ENCODE data around the gene TYR.
A peak's percentile ranks its signal among the peaks of the same experiment; 100 is the strongest.
"Not testable (repeated sequence)": the region's sequence is repeated elsewhere in the genome, so short reads cannot be mapped to it uniquely, and the experiment has no call there.

The TYR gene

DNA sequence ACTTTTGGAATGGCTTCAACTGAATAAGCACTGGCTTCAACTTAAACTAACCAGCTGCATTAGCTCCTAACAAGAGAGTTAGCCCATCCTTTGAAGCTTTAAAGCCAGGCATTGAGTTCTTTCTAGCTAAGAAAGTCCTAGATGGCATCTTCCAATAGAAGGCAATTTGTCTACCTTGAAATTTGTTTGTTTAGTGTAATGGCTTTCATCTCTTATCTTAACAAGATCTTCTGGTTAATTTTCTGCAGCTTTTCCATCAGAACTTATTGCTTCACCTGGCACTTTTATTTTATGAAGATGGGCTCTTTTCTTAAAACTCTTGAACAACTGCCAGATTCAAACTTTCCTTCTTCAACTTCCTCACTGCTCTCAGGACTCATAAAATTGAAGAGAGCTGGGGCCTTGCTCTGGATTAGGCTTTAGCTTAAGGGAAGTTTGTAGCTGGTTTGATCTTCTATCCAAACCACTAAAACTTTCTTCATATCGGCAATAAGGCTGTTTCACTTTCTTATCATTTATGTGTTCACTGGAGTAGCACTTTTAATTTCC lies 94.9 kb downstream of the TYR start:
- DNase-seq: not testable (repeated sequence)

GRCh38 chr11:89273220-89273619 lies 95.5 kb downstream of the TYR start:
- DNase-seq: not testable (repeated sequence)

DNA sequence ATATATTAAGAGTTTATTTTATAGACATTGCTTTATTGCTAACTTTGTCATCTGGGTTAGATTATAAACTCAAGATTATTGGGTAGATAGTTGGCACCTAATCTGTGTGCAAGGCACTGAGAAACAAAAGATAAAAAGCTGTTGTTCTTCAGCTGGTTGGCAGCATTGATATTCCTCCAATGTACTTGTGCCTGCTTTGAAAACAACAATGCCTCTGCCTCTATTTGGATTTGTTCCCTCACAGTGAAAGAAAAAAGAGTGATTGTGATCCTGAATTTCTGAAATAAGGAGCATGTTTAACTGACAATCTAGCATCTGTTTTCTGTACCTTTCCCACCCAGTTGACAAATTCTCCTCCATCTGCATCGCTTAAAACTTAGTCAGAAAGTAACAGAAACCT lies 98.3 kb downstream of the TYR start:
- no peak for DNase-seq

GRCh38 chr11:89279176-89279575 lies 101.5 kb downstream of the TYR start:
- no peak for DNase-seq

DNA sequence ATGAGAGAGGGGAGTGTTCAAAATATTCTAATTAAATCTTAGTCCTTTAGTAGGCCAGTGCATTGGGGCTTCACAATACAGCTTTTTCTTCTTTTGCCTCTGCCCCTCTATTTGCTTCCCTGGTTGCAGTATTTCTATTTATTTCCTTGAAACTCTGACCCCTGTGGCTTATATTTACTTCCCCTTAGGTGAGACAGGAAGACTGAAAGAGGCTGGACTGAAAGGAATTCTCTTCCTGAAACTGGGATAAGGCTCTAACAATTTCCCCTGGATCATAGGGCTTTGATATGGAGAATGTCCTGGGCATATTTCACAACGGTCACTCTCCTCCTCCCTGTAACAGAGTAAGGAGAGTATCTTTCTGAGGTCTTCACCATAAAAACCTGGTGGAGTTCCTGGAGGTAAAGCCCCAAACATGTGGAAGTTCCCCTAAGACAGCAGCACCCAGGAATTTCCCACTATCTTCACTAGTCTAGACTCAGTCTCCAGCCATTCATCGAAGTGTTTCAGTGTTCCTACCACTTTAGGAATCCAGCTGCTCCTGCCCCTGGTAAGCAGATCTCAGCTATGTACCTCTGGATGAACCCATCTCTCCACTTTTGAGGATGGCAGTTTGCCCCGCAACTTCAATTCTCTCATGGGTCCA lies 103.5 kb downstream of the TYR start:
- DNase-seq: not testable (repeated sequence)

GRCh38 chr11:89286601-89287000 lies 108.9 kb downstream of the TYR start:
- DNase-seq: not testable (repeated sequence)

DNA sequence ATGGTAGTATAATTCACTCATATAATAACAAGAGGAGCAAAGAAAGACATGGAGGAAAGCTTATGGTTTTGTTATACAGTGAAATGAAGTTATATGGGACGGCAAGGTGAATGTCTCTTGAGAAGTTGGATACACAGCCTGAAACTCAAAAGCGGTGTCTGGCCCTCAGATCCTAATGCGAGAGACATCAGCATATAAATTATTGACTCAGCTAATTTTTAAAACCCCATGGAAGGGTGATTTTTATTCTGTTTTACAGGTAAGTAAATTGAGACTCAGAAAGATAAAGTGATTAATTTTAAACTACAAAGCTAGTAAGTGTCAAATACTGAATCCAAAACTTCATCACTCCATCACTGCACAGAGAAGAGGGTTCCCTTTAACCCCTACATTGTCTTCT lies 110.3 kb downstream of the TYR start:
- DNase-seq: not testable (repeated sequence)

DNA sequence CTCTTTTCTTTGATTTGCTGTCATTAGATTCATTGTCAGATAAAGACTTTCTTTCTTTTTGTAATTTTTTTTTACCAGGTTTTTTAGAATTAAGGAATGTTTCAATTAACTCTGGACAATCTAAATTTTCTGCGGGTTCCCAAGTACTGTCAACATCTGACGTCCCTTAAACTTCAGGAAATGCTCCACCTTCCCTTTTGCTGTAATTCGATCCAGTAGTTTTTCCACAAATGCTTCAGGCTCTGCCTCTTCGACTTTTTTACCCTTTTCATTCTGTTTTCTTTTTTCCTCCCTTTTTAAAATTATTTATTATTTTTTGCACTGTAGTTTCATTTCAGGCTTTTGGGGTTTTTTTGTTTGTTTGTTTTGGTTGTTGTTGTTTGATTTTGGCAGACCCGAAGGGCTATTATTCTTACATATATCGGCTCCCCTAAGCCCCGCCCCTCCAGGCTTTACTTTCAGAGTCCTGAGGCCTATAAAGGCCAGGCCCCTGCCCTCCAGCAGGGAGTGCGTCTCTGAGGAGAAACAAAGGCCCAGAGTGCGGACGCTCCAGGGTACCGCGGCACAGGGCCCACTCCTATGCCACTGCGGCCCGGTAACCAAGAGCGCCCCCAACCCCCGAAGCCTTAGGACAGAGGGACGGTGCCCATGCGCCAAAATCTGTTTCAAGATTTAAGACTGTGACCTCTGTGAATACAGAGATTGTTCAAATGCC lies 116.4 kb downstream of the TYR start:
- no peak for DNase-seq

- not testable (repeated sequence) for DNase-seq
Observed at GRCh38 chr11:89295023-89295422, 117.3 kb downstream of the TYR start.

DNA sequence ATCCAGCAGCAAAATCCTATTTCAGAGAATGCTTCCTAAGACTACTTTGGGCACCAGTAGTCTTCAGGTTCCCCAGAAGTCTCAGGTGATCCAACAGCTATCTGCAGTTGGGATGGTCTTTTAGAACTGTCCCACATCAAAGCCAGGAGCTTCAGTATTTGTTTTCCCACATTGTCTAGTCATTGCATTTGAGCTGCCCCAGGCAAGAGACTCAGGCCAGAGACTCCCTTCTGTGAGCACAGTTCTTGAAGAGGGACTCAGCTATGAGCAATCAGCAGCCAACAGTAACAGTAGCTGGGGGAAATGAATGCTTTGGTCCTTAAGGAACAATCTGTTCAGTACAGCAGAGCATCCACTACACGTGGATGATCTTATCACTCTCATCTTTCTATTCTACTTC lies 125.4 kb downstream of the TYR start:
- not testable (repeated sequence) for DNase-seq

DNA sequence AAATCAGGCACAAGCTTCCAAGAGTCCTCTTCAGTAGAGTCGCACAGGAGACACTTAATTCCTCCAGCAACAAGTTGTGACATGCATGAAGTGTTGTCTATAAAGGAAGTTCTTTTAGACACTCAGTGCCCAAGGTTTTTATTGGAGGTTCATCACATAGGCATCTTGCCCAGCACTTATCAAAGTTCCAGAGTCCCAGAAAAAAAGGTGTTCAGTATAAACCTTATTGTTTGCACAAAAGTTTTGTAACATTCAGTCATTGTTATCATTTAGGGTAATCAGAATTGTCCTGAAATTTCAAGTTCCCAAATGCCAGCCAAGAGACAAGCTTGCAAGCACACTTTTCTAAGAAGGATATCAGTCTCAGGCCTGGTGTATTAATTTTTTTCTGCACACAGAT lies 130.6 kb downstream of the TYR start:
- not testable (repeated sequence) for DNase-seq

DNA sequence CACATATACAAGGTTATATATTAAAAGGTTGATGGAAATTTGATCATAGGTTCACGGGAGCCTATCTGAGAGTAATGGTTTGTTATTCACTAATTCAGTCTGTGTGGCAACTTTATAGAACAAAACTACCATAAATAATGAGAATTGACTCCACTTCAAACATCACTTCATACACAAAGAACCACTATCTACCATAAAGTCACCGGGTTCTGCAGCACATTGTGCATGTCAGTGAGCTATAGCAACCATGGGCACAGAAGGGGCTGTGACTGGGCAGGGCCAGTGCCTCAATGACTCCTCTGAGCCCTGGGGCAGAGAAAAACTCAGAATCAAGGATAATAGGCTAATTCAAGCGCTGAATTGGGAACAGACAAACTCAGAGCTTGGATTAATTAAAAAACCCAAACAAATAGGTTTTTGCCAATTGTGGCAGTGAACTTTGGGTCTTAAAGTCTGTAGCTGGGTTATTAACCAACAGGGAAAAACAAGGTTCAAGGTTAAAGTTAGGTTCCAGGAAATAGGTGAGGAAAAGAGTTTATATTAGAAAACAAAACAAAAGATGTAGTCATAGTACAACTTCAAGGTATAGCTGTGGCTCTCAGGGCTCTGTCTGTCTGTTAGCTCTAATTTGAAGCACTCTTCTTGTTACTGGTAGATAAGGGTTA lies 131.8 kb downstream of the TYR start:
- DNase-seq: not testable (repeated sequence)

DNA sequence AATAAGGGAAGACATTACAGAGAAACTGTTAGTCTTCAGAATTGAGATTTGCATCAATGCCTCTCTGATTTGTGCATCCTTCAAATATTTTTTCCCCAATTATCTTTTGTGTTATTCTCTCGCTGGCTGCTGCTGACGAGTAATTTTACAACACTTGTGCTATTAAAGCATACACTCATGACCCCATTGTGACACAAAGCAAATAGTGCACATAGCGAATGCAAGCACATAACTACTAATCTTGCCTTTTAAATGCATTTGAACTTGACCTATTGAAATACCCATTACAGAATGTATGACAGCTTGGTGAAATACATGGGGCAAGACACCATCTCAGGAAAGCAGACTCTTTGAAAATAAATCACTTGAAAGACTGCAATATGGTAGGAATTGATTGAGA lies 132.9 kb downstream of the TYR start:
- DNase-seq: not testable (repeated sequence)

DNA sequence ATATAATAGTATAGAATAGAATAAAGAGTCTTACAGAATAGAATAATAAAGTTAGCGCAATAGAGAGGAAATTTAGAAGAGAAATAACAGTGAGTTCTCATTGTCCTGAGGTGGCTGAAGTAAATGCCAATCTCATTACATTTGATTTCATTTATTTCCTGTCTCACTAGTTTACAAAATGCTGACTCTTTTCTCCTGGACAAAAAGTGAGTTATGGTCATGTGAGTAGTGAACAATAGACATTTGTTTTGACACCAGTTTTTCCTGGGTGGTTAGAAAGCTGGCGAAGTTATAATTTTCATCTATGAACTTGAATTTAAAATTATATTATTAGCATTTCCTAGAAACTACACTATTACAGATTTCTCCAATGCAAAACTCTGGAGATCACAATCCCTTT lies 143.7 kb downstream of the TYR start:
- DNase-seq: no peak

DNA sequence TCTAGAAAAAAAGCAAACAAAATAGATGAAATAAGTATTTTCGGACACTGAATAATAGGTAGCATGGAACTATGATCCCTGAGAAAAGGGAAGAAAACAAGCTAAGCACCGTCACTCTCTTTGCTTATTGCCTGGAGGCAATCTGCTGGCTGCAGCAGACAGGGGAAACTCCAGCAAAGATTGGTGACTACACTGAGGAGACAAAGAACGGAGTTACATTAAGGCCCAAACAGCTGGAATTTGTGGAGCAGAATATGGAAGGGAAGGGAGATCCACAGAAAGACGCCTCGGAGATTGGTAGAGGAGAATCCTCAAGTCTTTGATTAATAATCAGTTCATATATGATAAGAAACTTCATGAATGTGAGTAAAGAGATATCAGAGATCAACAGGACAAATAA lies 150.2 kb downstream of the TYR start:
- no peak for DNase-seq

- DNase-seq: not testable (repeated sequence)
Observed at GRCh38 chr11:89331940-89332339, 154.3 kb downstream of the TYR start.

DNA sequence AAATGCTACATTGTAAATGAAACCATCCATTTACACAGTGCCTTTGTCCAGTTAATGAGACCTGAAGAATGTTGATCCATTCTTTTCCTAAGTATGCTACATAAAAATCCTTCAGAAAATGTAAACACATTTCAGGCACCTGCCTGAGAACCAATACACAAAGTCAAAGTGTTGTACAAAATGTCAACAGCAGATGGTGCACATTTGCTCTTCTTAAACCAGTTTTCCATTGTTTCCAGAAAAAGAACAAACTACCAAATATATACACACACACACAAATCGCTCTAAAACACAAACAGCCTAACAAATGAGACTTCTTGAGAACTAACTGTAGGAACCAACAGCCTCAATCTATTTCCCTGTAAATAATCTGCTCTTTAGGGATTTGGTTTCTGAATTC lies 156.0 kb downstream of the TYR start:
- DNase-seq: peak; percentile 0

DNA sequence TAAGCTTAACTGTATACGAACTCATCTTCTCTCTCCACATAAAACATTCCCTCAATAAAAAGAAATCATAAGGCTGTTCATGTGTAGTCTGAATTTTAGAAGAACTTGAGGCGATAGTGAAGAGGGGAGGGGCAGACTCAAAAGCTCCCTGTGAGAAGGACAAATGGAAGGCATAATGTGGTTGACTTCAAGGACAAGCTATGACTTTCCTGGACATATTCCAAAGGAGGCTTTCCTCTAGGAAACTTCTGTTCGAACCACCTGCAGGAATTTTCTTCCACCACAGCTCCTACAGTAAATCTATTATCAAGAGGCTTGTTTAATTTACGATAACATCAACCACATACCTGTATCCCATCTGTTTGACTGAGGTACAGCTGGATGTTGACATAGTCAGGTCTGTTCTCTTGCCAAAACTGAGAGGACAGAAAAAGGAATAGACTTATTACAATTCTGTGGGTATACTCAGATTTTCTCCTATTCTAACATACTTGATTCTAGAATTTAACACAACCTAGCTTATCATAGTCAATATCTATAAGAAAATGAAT lies 159.5 kb downstream of the TYR start:
- DNase-seq: not testable (repeated sequence)

GRCh38 chr11:89338073-89338472 lies 160.4 kb downstream of the TYR start:
- DNase-seq: not testable (repeated sequence)

GRCh38 chr11:89340450-89340849 lies 162.8 kb downstream of the TYR start:
- not testable (repeated sequence) for DNase-seq

DNA sequence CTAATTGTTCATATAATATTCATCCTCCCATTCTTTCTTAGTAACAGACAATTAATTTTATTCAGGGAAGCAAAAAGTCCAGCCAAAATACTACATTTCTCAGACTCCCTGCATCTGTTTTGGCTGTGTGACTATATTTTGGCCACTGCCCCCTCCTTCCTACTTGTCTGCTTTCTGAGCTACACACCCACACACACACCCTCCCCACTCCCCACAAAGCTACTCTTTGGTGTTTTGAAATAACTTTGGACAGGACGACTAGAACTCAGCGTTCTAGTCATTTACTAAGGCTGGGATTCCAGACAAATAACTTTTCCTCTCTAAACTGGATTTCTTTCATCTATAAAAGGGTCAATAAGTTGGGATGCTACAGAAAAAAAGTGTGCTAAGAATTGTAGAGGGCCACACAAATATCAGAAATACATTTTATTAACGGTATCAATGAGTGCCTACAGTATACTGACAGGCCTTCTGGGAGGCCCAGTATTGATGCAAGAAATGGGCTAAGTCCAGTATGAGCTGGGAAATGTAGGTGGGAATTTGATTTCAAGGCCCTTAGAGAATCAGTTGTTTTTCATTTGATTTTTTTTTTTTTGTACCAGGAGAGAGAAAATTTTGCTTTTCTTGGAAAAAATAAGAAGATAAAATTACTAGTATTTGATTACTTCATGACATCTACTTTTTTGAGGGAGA lies 165.4 kb downstream of the TYR start:
- not testable (repeated sequence) for DNase-seq
